Body of pancreas (tissue), 4 donors: Measurements from ENCODE around the gene PTH1R.

ENCODE experiments used
- POLR2A ChIP-seq, 3 donors: fragments of 450-650 bp; IDR thresholded peaks; one replicate each; pipeline ENCODE4 v1.6.1; 2016; ENCODE audit warnings: antibody characterized with exemption in 3 of 3, mild to moderate bottlenecking in 2 of 3
- TF ChIP-seq, protein P1 (sequence below), 7 experiments: fragments of 450-650 bp in 4 of 7; fragments of 200-600 bp in 3 of 7; sonication (generic) in 3 of 7; IDR thresholded peaks; one replicate each; pipeline ENCODE4 v1.5.1; 2016 to 2019; ENCODE audit warnings: antibody characterized with exemption in 7 of 7

DNA sequence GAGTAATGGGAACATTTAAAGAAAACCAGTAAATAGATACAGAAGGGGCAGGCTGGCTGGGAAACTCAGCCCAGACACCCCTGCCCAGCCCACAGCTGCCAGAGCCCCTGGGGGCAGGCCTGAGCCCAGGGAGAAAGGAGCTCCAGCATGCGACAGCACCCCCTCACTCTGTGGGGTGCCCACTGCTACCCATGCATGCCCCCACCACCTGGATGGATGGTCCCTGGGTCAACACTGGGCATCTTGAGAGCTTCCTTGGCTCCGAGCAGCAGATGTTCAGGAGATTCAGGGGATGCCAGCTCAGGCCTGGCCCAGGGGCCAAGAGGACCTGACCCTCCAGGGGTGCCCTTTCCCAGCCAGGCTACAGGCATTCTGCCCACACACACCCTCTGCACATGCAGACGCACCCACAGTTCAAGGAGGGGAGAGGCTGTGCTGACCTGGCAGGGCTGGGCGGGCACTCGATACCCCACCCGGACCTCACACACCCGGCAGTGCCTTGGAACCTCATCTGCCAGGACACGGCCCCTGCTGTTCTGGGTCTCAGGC lies 31.5 kb downstream of the PTH1R start:
- no peak for TF ChIP-seq POLR2A (IDR thresholded peaks at IDR 0.05)
- TF ChIP-seq, protein P1, sequence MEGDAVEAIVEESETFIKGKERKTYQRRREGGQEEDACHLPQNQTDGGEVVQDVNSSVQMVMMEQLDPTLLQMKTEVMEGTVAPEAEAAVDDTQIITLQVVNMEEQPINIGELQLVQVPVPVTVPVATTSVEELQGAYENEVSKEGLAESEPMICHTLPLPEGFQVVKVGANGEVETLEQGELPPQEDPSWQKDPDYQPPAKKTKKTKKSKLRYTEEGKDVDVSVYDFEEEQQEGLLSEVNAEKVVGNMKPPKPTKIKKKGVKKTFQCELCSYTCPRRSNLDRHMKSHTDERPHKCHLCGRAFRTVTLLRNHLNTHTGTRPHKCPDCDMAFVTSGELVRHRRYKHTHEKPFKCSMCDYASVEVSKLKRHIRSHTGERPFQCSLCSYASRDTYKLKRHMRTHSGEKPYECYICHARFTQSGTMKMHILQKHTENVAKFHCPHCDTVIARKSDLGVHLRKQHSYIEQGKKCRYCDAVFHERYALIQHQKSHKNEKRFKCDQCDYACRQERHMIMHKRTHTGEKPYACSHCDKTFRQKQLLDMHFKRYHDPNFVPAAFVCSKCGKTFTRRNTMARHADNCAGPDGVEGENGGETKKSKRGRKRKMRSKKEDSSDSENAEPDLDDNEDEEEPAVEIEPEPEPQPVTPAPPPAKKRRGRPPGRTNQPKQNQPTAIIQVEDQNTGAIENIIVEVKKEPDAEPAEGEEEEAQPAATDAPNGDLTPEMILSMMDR (IDR thresholded peaks at IDR 0.05): no peak
